HL-60 (cell line): ENCODE results near the gene SLC35G6.

Experiments used
- DNase-seq, 2 experiments: peaks; one replicate each; pipeline ENCODE4 v3.0.0-alpha.2; 2010 to 2020; ENCODE audit warnings: low read depth in 1 of 2, low spot score in 1 of 2
- H3K27ac ChIP-seq: fragments of 250-450 bp; sonication (Bioruptor Pico); replicated peaks from 2 replicates; pipeline ENCODE4 v1.5.1; 2020; ENCODE audit warnings: mild to moderate bottlenecking, moderate library complexity
- H3K27me3 ChIP-seq: fragments of 250-450 bp; sonication (Bioruptor Pico); 2 replicates; pipeline ENCODE4 v1.5.1; 2021; ENCODE audit warnings: mild to moderate bottlenecking, moderate library complexity; ENCODE audit not compliant: insufficient read depth, poor library complexity, severe bottlenecking
- H3K4me3 ChIP-seq: replicated peaks from 2 replicates; pipeline ENCODE4 v1.5.1; 2011; ENCODE audit warnings: mild to moderate bottlenecking, control low read depth, low read length; ENCODE audit not compliant: insufficient read depth
- CTCF ChIP-seq: IDR thresholded peaks from one replicate; pipeline ENCODE4 v1.5.1; 2011; ENCODE audit warnings: low read length, control low read depth, inconsistent platforms; ENCODE audit not compliant: insufficient read depth
- GABPA ChIP-seq: IDR thresholded peaks from 2 replicates; pipeline ENCODE4 v1.6.1; 2012; ENCODE audit warnings: low read depth
- POLR2AphosphoS5 ChIP-seq: IDR thresholded peaks from 2 replicates; pipeline ENCODE4 v1.6.1; 2012; ENCODE audit warnings: low read depth
- REST ChIP-seq: IDR thresholded peaks from 2 replicates; pipeline ENCODE4 v1.6.1; 2012; ENCODE audit warnings: low read depth; ENCODE audit not compliant: insufficient replicate concordance
- SPI1 ChIP-seq: IDR thresholded peaks from 2 replicates; pipeline ENCODE4 v1.6.1; 2012; ENCODE audit warnings: low read depth, mild to moderate bottlenecking, borderline replicate concordance

Gene SLC35G6

GRCh38 chr17:7484067-7484918, 3.0 kb downstream of the SLC35G6 start, which contains the start of gene POLR2A:
TSS of gene POLR2A (plus strand) at chr17:7484366.
- H3K27ac ChIP-seq = peak within 1 kb of the TSS; percentile 100
- peak; percentile 82 to 85 for DNase-seq
- peak within 1 kb of the TSS; percentile 55 for H3K4me3 ChIP-seq
- TF ChIP-seq CTCF = no peak
- peak; percentile 95 for TF ChIP-seq POLR2AphosphoS5
- TF ChIP-seq REST = peak; percentile 81
- no peaks in the 10 kb centered on the region for H3K27me3 ChIP-seq

GRCh38 chr17:7484919-7485377, 3.7 kb downstream of the SLC35G6 start:
- Histone ChIP-seq H3K27me3 (no peaks in the 10 kb centered on the region), H3K4me3 (peak overlapping the region; percentile 55), H3K27ac (peak overlapping the region; percentile 100)
- DNase-seq = no peak
- TF ChIP-seq POLR2AphosphoS5 (no peak), CTCF (no peak), REST (no peak), SPI1 (no peak), GABPA (no peak)

GRCh38 chr17:7486181-7486580, 4.9 kb downstream of the SLC35G6 start:
- TF ChIP-seq GABPA = no peak
- DNase-seq = no peak
- Histone ChIP-seq H3K27me3 (no peaks in the 10 kb centered on the region), H3K27ac (no peak overlapping the region), H3K4me3 (peak overlapping the region; percentile 55)

GRCh38 chr17:7490144-7490543, 8.9 kb downstream of the SLC35G6 start:
- no peak for DNase-seq
- Histone ChIP-seq H3K4me3 (no peak overlapping the region), H3K27me3 (no peaks in the 10 kb centered on the region), H3K27ac (no peak overlapping the region)
- TF ChIP-seq SPI1 (no peak), POLR2AphosphoS5 (no peak), CTCF (no peak), REST (no peak), GABPA (no peak)
